K562 (cell line): ENCODE data around the gene ASCL2. TPM values are rescaled to one million over a fixed set of nuclear protein-coding genes. Genes with fewer than 3 reads are reported as not detected.
A peak's percentile ranks its signal among the peaks of the same experiment; 100 is the strongest.

ENCODE experiments used
- ATAC-seq: fragments of 200-7000 bp; cut with Tn5 transposase; 3 replicates; pipeline ENCODE4 v1.9.1; 2020; ENCODE audit warnings: moderate library complexity
- BruUV-seq: library from RNA; stranded (reverse); fragments of 400-500 nt; replicated peaks from 2 replicates; lab custom pipeline; 2021; lab: Mats Ljungman, UMichigan
- CTCF ChIA-PET: fragments of 300-600 bp; formaldehyde crosslinking; extraction: SDS; loops from one replicate; lab custom pipeline; 2021; ENCODE audit warnings: low intra/inter-chr PET ratio; lab: Yijun Ruan, JAX
- POLR2A ChIA-PET: fragments of 300-600, 350-650 bp; sonication (Branson Sonifier 250); formaldehyde crosslinking; extraction: SDS; loops from one replicate; lab custom pipeline; 2021; ENCODE audit warnings: antibody characterized with exemption, inconsistent platforms; lab: Yijun Ruan, JAX
- DNase-seq, 4 experiments: peaks; one replicate each; pipeline versions ENCODE4 v3.0.0 to v3.0.0-alpha.2; 2011 to 2018; ENCODE audit warnings: low spot score in 3 of 4, mixed read lengths in 3 of 4; ENCODE audit errors: extremely low read depth in 1 of 4
- FAIRE-seq: peaks from 2 replicates; lab custom pipeline; 2011; peaks lifted over from hg19 to GRCh38; lab: Jason Lieb, UNC
- H2AFZ ChIP-seq: 2 replicates; pipeline ENCODE4 v1.6.0; 2011; ENCODE audit warnings: low read depth, low read length, control low read depth, inconsistent platforms
- H3K27ac ChIP-seq: fragments of 200-600 bp; 3 replicates; pipeline ENCODE4 v1.8.0; 2011; ENCODE audit warnings: low read depth, mild to moderate bottlenecking, control low read depth, inconsistent platforms, low read length, moderate library complexity, mixed read lengths; ENCODE audit errors: extremely low read depth
- H3K27me3 ChIP-seq, 2 experiments: fragments of 300-600 bp in 1 of 2; 2 replicates in 1 of 2; 3 replicates in 1 of 2; pipeline versions ENCODE4 v1.6.0 to v1.8.0; 2011; ENCODE audit warnings: inconsistent platforms in 2 of 2, low read length in 2 of 2, mild to moderate bottlenecking in 1 of 2, mixed read lengths in 1 of 2, moderate library complexity in 1 of 2; ENCODE audit not compliant: control insufficient read depth in 2 of 2, insufficient read depth in 2 of 2
- H3K36me3 ChIP-seq: fragments of 300-600 bp; 3 replicates; pipeline ENCODE4 v1.8.0; 2011; ENCODE audit warnings: mild to moderate bottlenecking, low read length, inconsistent platforms; ENCODE audit not compliant: control insufficient read depth, insufficient read depth
- H3K4me1 ChIP-seq, 2 experiments: fragments of 200-600 bp in 1 of 2; replicated peaks in 1 of 2; 2 replicates in 1 of 2; 3 replicates in 1 of 2; pipeline versions ENCODE4 v1.5.1 to v1.8.0; 2011; ENCODE audit warnings: inconsistent platforms in 2 of 2, low read length in 2 of 2, mild to moderate bottlenecking in 1 of 2, mixed read lengths in 1 of 2, moderate library complexity in 1 of 2; ENCODE audit not compliant: control insufficient read depth in 2 of 2, insufficient read depth in 2 of 2
- H3K4me2 ChIP-seq: 2 replicates; pipeline ENCODE4 v1.6.1; 2011; ENCODE audit warnings: low read length, control low read depth, inconsistent platforms, mixed read lengths; ENCODE audit not compliant: insufficient read depth
- H3K4me3 ChIP-seq: fragments of 200-600 bp; sonication (generic), shearing (Covaris generic); 2 replicates; pipeline ENCODE4 v1.5.1; 2016; ENCODE audit warnings: control low read depth, inconsistent platforms
- H3K79me2 ChIP-seq: fragments of 200-600 bp; 3 replicates; pipeline ENCODE4 v1.8.0; 2011; ENCODE audit warnings: low read length, inconsistent platforms; ENCODE audit not compliant: control insufficient read depth, insufficient read depth
- H3K9ac ChIP-seq, 2 experiments: 2 replicates each; pipeline versions ENCODE4 v1.6.0 to v1.6.1; 2011; ENCODE audit warnings: low read depth in 2 of 2, low read length in 2 of 2, control low read depth in 1 of 2, inconsistent platforms in 1 of 2, mild to moderate bottlenecking in 1 of 2, mixed read lengths in 1 of 2; ENCODE audit not compliant: insufficient read depth in 1 of 2
- H3K9me1 ChIP-seq: one replicate; pipeline ENCODE4 v1.6.0; 2011; ENCODE audit warnings: inconsistent platforms, mild to moderate bottlenecking, low read length, moderate library complexity; ENCODE audit not compliant: control insufficient read depth, insufficient read depth
- H3K9me3 ChIP-seq: replicated peaks from 2 replicates; pipeline ENCODE4 v1.5.1; 2011; ENCODE audit warnings: low read depth, low read length, inconsistent platforms; ENCODE audit not compliant: control insufficient read depth, insufficient read depth
- H4K20me1 ChIP-seq: replicated peaks from 2 replicates; pipeline ENCODE4 v1.6.1; 2011; ENCODE audit warnings: low read length, inconsistent platforms, mixed read lengths; ENCODE audit not compliant: control insufficient read depth, insufficient read depth
- DIDO1 ChIP-seq: fragments of 450-650 bp; IDR thresholded peaks from 2 replicates; pipeline ENCODE4 v1.6.1; 2016; ENCODE audit warnings: low read depth, missing biosample characterization, missing genetic modification characterization
- ELF4 ChIP-seq: fragments of 450-650 bp; formaldehyde crosslinking; IDR thresholded peaks from 2 replicates; pipeline ENCODE4 v1.4.0; 2022; ENCODE audit warnings: missing genetic modification characterization
- IFI16 ChIP-seq: fragments of 250-450 bp; sonication (Bioruptor Pico); IDR thresholded peaks from 2 replicates; pipeline ENCODE4 v2.1.2; 2022; ENCODE audit warnings: mild to moderate bottlenecking, inconsistent platforms
- TRIM24 ChIP-seq, 2 experiments: fragments of 450-650 bp; IDR thresholded peaks; 2 replicates each; pipeline ENCODE4 v1.6.1; 2016
- VEZF1 ChIP-seq: fragments of 200-800 bp; sonication (Bioruptor generic); IDR thresholded peaks from 2 replicates; pipeline ENCODE4 v1.6.1; 2017; ENCODE audit warnings: missing genetic modification characterization, missing compliant biosample characterization
- WGBS: fragments of 100-300 bp; shearing (Covaris generic); methylation state at CpG from one replicate; pipeline ENCODE4 v1.1.6; 2016; ENCODE audit warnings: low coverage, mixed read lengths; ENCODE audit not compliant: insufficient coverage; ENCODE audit errors: missing lambda C conversion rate; 5-methylcytosine and 5-hydroxymethylcytosine counted together
- in situ Hi-C: fragments of 300-500 bp; cut with MboI; formaldehyde crosslinking; loops from 4 replicates; pipeline ENCODE4 v1.15.0; 2018; ENCODE audit warnings: inconsistent platforms, mixed read lengths
- intact Hi-C: fragments of 100-400 bp; cut with micrococcal nuclease; formaldehyde crosslinking; loops from 2 replicates; pipeline ENCODE4 v1.14.2; 2022
- polyA plus RNA-seq, 8 experiments: library from polyadenylated mRNA; depleted of rRNA in 4 of 8; stranded (reverse) in 5 of 8; unstranded in 3 of 8; fragments of >200 nt; fragmentation: Nextera tagmentation in 2 of 8; fragmentation: Illumina TruSeq in 1 of 8; extraction: Ambion mirVana in 2 of 8; extraction: Trizol in 1 of 8; gene quantifications; 2 replicates each; pipeline versions ENCODE4 v1.2.1 to v1.2.3, GENCODE V29; 2011 to 2014; ENCODE audit warnings: inconsistent platforms in 1 of 8, missing spikeins in 1 of 8
- total RNA-seq, 7 experiments: library from RNA; depleted of rRNA in 6 of 7; stranded (reverse); fragments of >200 nt in 6 of 7; fragmentation: Illumina TruSeq in 2 of 7; extraction: Trizol in 2 of 7; gene quantifications; 2 replicates each; pipeline versions ENCODE4 v1.2.1 to v1.2.3, GENCODE V29; 2011 to 2021; ENCODE audit warnings: low replicate concordance in 1 of 7

Gene ASCL2
- total and polyA plus RNA-seq, 9 of the 15 experiments (the other 6 are each of a cell fraction or from before 2014, with no cell fraction given): 0.11 to 1.4 (median 0.36) TPM; not detected in 2

GRCh38 chr11:2314525-2315394 is 44.4 kb upstream of the ASCL2 start:
- H3K4me1 ChIP-seq: peaks cover 0 to 67% of the 10 kb centered on the region in 2 experiments; a peak in 2 of 5 replicates
- H3K4me2 ChIP-seq: no peak overlapping the region
- H3K9me1 ChIP-seq: no peaks in the 10 kb centered on the region
- in situ Hi-C loops: loop anchor here (5.0 kb wide), 1 partner anchor 103 kb away; no protein-coding TSS in a partner anchor
- no peak for ATAC-seq
- H3K9me3 ChIP-seq: no peaks in the 10 kb centered on the region
- H3K4me3 ChIP-seq: no peak overlapping the region
- H3K36me3 ChIP-seq: no peaks in the 10 kb centered on the region
- H4K20me1 ChIP-seq: peaks cover 10% of the 10 kb centered on the region; the same call in 1 of the 2 replicates
- no peak overlapping the region for H3K27ac ChIP-seq
- no peaks in the 10 kb centered on the region for H3K79me2 ChIP-seq
- 34% methylated on average over 11 of the region's 16 CpGs for WGBS
- BruUV-seq: no TSS peak
- H3K9ac ChIP-seq: peak overlapping the region in 1 of 2 experiments; percentile 58; a peak in 2 of 4 replicates
- peak in 3 of 4 experiments; percentile 41 to 53 (median 46) for DNase-seq
- TF ChIP-seq DIDO1 (tag): no peak
- TF ChIP-seq VEZF1: peak; percentile 27; the same call in 1 of the 2 replicates
- TF ChIP-seq ELF4: peak; percentile 77; the same call in 1 of the 2 replicates
- no peak for TF ChIP-seq TRIM24 (IDR thresholded peaks at IDR 0.05)
- no peak for TF ChIP-seq IFI16 (CRISPR knock-in tag)
- H2AFZ ChIP-seq: no peak overlapping the region
- intact Hi-C loops: no loop called here
- CTCF ChIA-PET: no interaction called here
- POLR2A ChIA-PET: no interaction called here
- FAIRE-seq: no peak
- H3K27me3 ChIP-seq: peaks cover 6 to 36% of the 10 kb centered on the region in 2 experiments; a peak in 3 of 5 replicates
